Dermis lymphatic vessel endothelial cell (primary cell): ENCODE results near the gene MXRA8. TPM values are rescaled to one million over a fixed set of nuclear protein-coding genes. Genes with fewer than 3 reads are reported as not detected.

Experiments used
- total RNA-seq: library from RNA; depleted of rRNA; stranded (reverse); fragments of >200 nt; gene quantifications from 2 replicates; pipeline ENCODE4 v1.2.1, GENCODE V29; 2014

Gene MXRA8
- total RNA-seq, result 0.09 and 0.98 TPM in 2 replicates

DNA sequence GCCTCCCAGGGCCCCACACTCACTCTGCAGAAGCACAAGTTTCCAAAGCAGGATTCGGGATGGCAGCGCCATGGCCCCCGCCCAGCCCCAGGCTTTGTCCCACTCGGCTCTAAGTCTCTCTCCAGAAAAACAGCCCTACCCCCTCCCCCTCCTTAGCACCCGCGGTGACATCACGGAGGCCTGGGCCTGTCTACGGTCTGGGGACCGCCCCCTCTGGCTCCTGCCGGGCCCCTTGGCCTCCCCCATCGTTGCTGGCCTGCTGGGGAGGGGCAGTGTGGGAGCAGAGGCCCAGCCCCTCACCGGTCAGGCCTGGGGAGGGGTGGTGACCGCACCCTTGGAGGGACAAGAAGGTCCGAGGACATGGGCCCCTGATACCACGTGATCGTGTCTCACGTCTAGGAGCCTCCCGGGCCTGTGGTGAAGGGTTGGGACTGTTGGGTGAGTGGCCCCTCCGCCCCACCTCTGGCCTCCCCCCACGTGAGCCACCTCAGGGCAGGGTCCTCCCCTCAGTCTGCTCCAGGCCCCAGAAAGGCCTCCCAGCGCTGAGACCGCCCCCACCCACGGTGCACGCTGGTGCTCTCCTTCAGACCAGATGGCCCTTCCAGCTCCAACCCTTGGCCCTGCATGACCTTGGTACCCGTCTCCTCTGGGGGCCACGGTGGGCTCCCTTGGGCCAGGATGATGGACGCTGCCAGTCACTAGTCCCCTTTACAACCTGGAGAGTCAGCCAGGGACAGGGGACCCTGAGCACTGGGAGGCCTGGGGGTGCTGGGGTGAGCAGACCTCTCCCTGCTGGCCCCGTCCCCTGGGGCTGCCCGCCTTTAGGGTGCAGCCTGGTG, at the start of gene MXRA8:
MXRA8 (minus strand) TSS at position 123 of the 839 bp plus-strand sequence; CDS start at position 72, 51 bp downstream.

DNA sequence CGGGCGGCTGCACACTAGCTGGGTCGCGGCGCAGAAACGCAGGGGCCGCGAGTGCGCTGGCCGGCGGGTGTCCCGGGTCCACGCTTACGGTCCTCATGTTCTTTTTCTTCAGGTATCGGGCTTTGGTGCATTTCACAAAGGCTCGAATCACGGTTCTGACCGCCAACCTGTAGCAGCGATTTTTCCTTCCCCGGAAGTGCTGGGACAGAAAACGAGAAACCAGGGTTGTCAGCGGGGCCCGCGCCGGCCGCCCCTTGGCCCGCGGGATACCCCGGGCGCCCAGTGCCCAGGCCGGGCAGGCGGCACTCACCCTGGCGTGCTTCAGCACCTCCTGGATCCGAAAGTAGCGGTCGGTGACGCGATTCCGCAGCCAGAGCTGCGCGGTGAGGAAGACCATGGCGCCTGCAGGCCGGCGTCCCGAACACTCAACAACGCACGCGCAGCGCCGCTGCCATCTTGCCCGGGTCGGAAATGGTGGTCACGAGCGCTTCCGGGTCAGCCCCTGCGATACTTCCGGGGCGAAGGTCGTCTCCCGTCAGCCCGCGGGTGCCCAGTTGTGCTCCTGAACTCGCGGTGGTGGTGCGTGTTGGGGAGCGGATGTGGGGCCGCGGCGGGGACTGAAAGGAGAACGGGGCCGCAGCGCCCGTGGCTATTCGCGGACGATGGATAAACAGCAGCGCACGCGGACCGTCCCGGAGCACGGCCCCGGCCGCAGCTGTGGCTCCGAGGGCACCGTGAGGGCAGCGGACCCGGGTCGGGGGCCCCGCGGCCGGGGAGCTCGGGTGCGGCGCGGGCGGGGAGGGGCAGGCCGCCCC, 48.7 kb upstream of the MXRA8 start, which contains the start of gene MRPL20:
MRPL20 (minus strand) TSS at position 473 of the 815 bp plus-strand sequence; CDS start at position 397, 76 bp downstream.

GRCh38 chr1:1399187-1399871, 41.0 kb upstream of the MXRA8 start, which contains the start of gene CCNL2:
Gene CCNL2, minus strand, starts transcription at chr1:1399335. Its CDS starts 29 bp downstream, at chr1:1399306.

GRCh38 chr1:1374929-1375662, 16.7 kb upstream of the MXRA8 start, which contains the start of gene AURKAIP1:
Gene AURKAIP1, minus strand, starts transcription at chr1:1375207. Its CDS starts 451 bp downstream, at chr1:1374756.

DNA sequence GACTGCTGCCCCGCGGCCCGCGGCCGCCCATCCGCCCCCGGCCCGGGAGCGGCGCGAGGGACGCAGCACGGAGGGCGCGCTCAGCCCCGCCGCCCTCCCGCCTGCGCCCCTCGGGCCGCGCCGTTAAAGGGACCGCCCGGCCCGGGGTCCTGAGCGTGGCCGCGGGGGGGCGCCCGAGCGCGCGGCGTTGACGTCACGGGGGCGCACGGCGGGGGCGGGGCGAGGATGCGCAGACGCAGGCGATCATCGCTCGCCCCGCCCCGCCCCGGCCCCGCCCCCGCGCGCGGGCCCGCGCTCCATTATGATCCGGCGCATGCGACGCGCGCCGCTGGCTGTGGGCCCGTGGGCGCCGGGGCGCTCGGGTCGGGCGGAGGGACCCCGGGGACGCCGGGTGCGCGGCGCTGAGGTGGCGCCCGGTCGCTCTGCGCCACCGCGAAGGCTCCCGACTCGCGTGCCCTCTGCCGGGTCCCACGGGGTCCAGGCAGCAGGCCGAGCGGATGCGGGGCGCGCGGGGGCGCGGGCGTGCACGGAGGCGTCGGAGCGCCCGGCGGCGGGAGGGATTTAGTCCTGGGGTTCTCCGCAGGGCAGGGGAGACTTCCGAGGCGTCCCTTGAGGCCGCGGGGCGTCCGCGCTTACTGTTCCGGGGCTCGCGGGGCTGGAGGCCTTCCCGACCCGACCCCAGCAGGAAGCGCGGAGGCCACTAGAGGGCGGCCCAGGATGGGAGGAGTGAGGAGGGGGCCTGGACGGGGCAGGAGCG, 8.9 kb downstream of the MXRA8 start, which contains the start of gene DVL1:
DVL1 (minus strand) TSS at position 163 of the 757 bp plus-strand sequence. CDS start 353 bp downstream, outside the sequence.

DNA sequence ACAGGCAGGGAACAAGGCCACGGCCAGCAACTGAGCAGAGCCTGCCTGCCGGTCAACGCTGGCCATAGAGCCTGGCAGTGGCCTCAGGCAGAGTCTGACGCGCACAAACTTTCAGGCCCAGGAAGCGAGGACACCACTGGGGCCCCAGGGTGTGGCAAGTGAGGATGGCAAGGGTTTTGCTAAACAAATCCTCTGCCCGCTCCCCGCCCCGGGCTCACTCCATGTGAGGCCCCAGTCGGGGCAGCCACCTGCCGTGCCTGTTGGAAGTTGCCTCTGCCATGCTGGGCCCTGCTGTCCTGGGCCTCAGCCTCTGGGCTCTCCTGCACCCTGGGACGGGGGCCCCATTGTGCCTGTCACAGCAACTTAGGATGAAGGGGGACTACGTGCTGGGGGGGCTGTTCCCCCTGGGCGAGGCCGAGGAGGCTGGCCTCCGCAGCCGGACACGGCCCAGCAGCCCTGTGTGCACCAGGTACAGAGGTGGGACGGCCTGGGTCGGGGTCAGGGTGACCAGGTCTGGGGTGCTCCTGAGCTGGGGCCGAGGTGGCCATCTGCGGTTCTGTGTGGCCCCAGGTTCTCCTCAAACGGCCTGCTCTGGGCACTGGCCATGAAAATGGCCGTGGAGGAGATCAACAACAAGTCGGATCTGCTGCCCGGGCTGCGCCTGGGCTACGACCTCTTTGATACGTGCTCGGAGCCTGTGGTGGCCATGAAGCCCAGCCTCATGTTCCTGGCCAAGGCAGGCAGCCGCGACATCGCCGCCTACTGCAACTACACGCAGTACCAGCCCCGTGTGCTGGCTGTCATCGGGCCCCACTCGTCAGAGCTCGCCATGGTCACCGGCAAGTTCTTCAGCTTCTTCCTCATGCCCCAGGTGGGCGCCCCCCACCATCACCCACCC, 27.0 kb downstream of the MXRA8 start, which contains the start of gene TAS1R3:
TAS1R3 (plus strand) TSS at position 213 of the 898 bp plus-strand sequence; CDS start at position 279, 66 bp downstream.

DNA sequence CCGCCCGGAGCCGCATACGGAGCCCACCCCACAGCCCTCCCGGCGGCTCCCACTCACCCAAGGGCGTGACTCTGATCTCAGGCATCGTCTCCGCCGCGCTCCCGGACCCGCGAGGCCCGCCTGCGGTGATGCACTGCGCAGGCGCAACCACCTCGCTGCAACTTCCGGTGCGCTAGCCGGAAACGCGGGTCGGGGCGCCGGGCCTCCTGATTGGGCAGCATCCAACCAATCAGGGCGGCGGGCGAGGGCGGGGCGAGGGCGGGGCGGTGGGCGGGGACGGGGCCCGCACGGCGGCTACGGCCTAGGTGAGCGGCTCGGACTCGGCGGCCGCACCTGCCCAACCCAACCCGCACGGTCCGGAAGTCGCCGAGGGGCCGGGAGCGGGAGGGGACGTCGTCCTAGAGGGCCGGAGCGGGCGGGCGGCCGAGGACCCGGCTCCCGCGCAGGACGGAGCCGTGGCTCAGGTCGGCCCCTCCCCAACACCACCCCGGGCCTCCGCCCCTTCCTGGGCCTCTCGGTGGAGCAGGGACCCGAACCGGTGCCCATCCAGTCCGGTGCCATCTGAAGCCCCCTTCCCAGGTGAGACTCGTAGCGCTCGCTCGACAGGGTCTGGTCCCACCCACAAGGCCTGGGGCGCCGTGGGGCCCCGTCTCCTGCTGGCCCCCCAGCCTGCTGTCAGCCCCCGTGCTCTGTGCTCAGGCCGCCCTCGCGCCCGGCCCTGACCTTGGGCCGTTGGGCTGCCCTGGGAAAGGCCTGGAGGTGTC, 33.6 kb downstream of the MXRA8 start, which contains the start of the genes CPTP and INTS11:
CPTP (plus strand) TSS at position 279 of the 764 bp plus-strand sequence. CDS start 2,109 bp downstream, outside the sequence.
INTS11 (minus strand) TSS at position 137 of the 764 bp plus-strand sequence; CDS start at position 85, 52 bp downstream.

DNA sequence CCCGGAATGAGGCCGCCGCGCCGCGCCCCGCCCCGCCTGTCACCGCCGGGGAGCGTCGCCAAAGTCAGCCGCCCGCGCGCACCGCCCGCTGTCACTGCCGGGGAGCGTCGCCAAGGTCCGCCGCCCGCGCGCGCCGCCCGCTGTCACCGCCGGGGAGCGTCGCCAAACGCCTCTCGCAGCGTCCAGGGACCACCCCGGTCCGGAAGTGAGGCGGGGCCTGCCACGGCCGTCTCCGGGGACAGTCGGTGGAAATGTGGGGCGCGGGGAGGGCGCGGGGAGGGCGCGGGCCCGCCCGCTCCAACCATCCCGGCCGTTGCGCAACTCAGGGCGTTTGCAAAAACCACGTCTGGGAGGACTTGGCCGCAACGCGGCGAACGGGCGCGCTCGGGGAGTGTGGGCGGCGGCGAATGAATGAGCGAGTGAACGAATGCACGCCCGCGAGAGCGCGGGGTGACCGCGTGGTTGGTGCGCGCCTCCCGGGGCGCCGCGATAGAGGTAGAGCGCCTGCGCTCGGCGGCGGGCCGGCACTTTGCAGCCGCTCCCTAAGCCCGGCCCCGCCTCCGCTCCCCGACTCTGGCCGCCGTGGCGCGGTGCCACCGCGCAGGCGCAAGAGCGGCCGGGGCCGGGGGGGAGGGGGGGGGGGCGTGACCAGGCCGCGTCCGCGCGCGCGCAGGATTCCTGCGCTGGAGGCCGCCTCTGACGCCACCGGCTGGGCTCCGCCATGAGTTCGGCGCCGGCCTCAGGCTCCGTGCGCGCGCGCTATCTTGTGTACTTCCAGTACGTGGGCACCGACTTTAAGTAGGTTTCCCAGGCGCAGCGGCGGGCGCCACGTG, 50.2 kb downstream of the MXRA8 start, which contains the start of the genes ACAP3 and PUSL1:
ACAP3 (minus strand) TSS at position 8 of the 833 bp plus-strand sequence. CDS start 115 bp downstream, outside the sequence.
PUSL1 (plus strand) TSS at position 675 of the 833 bp plus-strand sequence; CDS start at position 722, 47 bp downstream.

Other genes with a start within 250 kb of the MXRA8 start
- gene C1orf159, start 242.5 kb downstream of the MXRA8 start, total RNA-seq, result 4.7 and 6.1 TPM in 2 replicates
- gene TTLL10, start 184.7 kb downstream of the MXRA8 start, total RNA-seq, result not detected in 2 replicates
- gene TNFRSF18, start 152.0 kb downstream of the MXRA8 start, total RNA-seq, result 0.11 TPM in 1 of 2 replicates, not detected in the other
- gene TNFRSF4, start 144.4 kb downstream of the MXRA8 start, total RNA-seq, result 1.2 and 1.7 TPM in 2 replicates
- gene SDF4, start 126.6 kb downstream of the MXRA8 start, total RNA-seq, result 79.1 and 94.0 TPM in 2 replicates
- 21.3 and 23.4 TPM in 2 replicates for gene B3GALT6, start 126.3 kb downstream of the MXRA8 start, total RNA-seq
- 0.09 and 0.22 TPM in 2 replicates for gene C1QTNF12, start 111.8 kb downstream of the MXRA8 start, total RNA-seq
- gene UBE2J2, start 84.7 kb downstream of the MXRA8 start, total RNA-seq, result 27.4 and 32.7 TPM in 2 replicates
- gene SCNN1D, start 78.1 kb downstream of the MXRA8 start, total RNA-seq, result 0.22 and 0.26 TPM in 2 replicates
- gene ACAP3, start 50.6 kb downstream of the MXRA8 start, total RNA-seq, result 14.3 and 14.4 TPM in 2 replicates
- 7.3 and 8.6 TPM in 2 replicates for gene PUSL1, start 50.0 kb downstream of the MXRA8 start, total RNA-seq
- gene INTS11, start 33.9 kb downstream of the MXRA8 start, total RNA-seq, result 51.3 and 52.0 TPM in 2 replicates
- 11.7 and 14.0 TPM in 2 replicates for gene CPTP, start 33.8 kb downstream of the MXRA8 start, total RNA-seq
- 0.09 and 0.11 TPM in 2 replicates for gene TAS1R3, start 27.3 kb downstream of the MXRA8 start, total RNA-seq
- gene DVL1, start 9.1 kb downstream of the MXRA8 start, total RNA-seq, result 31.0 and 35.3 TPM in 2 replicates
- 67.6 and 68.1 TPM in 2 replicates for gene AURKAIP1, start 16.7 kb upstream of the MXRA8 start, total RNA-seq
- gene CCNL2, start 40.8 kb upstream of the MXRA8 start, total RNA-seq, result 68.4 and 96.8 TPM in 2 replicates
- gene MRPL20, start 48.7 kb upstream of the MXRA8 start, total RNA-seq, result 86.6 and 91.1 TPM in 2 replicates
- 0.11 and 0.34 TPM in 2 replicates for gene ANKRD65, start 62.7 kb upstream of the MXRA8 start, total RNA-seq
- 4.2 and 13.1 TPM in 2 replicates for gene VWA1, start 77.1 kb upstream of the MXRA8 start, total RNA-seq
- 0.11 and 0.52 TPM in 2 replicates for gene ATAD3C, start 91.1 kb upstream of the MXRA8 start, total RNA-seq
- gene ATAD3B, start 113.2 kb upstream of the MXRA8 start, total RNA-seq, result 12.4 and 20.0 TPM in 2 replicates
- 13.1 and 19.4 TPM in 2 replicates for gene ATAD3A, start 153.6 kb upstream of the MXRA8 start, total RNA-seq
- gene TMEM240, start 182.1 kb upstream of the MXRA8 start, total RNA-seq, result 1.2 TPM in 2 replicates
- 54.4 and 54.6 TPM in 2 replicates for gene SSU72, start 216.3 kb upstream of the MXRA8 start, total RNA-seq
- 0.60 and 0.65 TPM in 2 replicates for gene FNDC10, start 241.6 kb upstream of the MXRA8 start, total RNA-seq